GM18520 (cell line): ENCODE data around the gene SLBP.

Experiments
- ATAC-seq: cut with Tn5 transposase; IDR thresholded peaks from one replicate; pipeline ENCODE4 v1.9.1; 2021; ENCODE audit not compliant: unreplicated experiment

Gene SLBP

GRCh38 chr4:1749370-1749769 lies 37.3 kb upstream of the SLBP start:
- ATAC-seq, result no peak

- ATAC-seq, result no peak
Measured at GRCh38 chr4:1748465-1748995, 36.4 kb upstream of the SLBP start.

- no peak for ATAC-seq
Measured at GRCh38 chr4:1747603-1747967, 35.5 kb upstream of the SLBP start.

- ATAC-seq, result no peak
Measured at GRCh38 chr4:1746919-1747602, 34.9 kb upstream of the SLBP start.

GRCh38 chr4:1746265-1746691 lies 34.2 kb upstream of the SLBP start:
- ATAC-seq, result no peak

GRCh38 chr4:1745697-1746096 lies 33.6 kb upstream of the SLBP start:
- ATAC-seq, result no peak

GRCh38 chr4:1745165-1745564 lies 33.0 kb upstream of the SLBP start:
- ATAC-seq, result no peak

GRCh38 chr4:1744552-1744951 lies 32.4 kb upstream of the SLBP start:
- ATAC-seq, result no peak

- no peak for ATAC-seq
Measured at GRCh38 chr4:1743975-1744374, 31.9 kb upstream of the SLBP start.

GRCh38 chr4:1743551-1743950 lies 31.4 kb upstream of the SLBP start:
- no peak for ATAC-seq

- ATAC-seq, result no peak
Measured at GRCh38 chr4:1741208-1741607, 29.1 kb upstream of the SLBP start.

- no peak for ATAC-seq
Measured at GRCh38 chr4:1740021-1740545, 28.0 kb upstream of the SLBP start.

GRCh38 chr4:1739358-1739757 lies 27.2 kb upstream of the SLBP start:
- ATAC-seq, result no peak

GRCh38 chr4:1738410-1738809 lies 26.3 kb upstream of the SLBP start:
- ATAC-seq, result no peak

GRCh38 chr4:1737666-1738065 lies 25.5 kb upstream of the SLBP start:
- ATAC-seq, result no peak

GRCh38 chr4:1736812-1737211 lies 24.7 kb upstream of the SLBP start:
- ATAC-seq, result no peak

GRCh38 chr4:1735215-1735614 lies 23.1 kb upstream of the SLBP start:
- ATAC-seq, result no peak

GRCh38 chr4:1732911-1733310 lies 20.8 kb upstream of the SLBP start:
- ATAC-seq, result no peak

- ATAC-seq, result no peak
Measured at GRCh38 chr4:1731180-1731579, 19.1 kb upstream of the SLBP start.

GRCh38 chr4:1730532-1731135 lies 18.5 kb upstream of the SLBP start:
- no peak for ATAC-seq

GRCh38 chr4:1728061-1728980 lies 16.2 kb upstream of the SLBP start:
- no peak for ATAC-seq
